LoVo (cell line): ENCODE measurements around the gene WARS2.

Source experiments
- DNase-seq: peaks from one replicate; pipeline ENCODE4 v3.0.0-alpha.2; 2016; ENCODE audit warnings: low spot score

WARS2 gene

GRCh38 chr1:118999348-119000071 is 140.9 kb downstream of the WARS2 start:
- no peak for DNase-seq

- DNase-seq: no peak
These were observed 142.3 kb downstream of the WARS2 start for GRCh38 chr1:118998171-118998570.

GRCh38 chr1:118997225-118997624 is 143.2 kb downstream of the WARS2 start:
- DNase-seq: no peak

GRCh38 chr1:118995312-118996016 is 145.0 kb downstream of the WARS2 start:
- no peak for DNase-seq

- DNase-seq: no peak
These were observed 146.8 kb downstream of the WARS2 start for GRCh38 chr1:118993700-118994026.

GRCh38 chr1:118992868-118993699 is 147.4 kb downstream of the WARS2 start:
- no peak for DNase-seq

GRCh38 chr1:118992237-118992825 is 148.1 kb downstream of the WARS2 start:
- no peak for DNase-seq

- DNase-seq: no peak
These were observed 149.0 kb downstream of the WARS2 start for GRCh38 chr1:118991448-118991847.

- DNase-seq: no peak
These were observed 149.8 kb downstream of the WARS2 start for GRCh38 chr1:118990513-118991152.

GRCh38 chr1:118989878-118990378 is 150.5 kb downstream of the WARS2 start:
- DNase-seq: no peak

GRCh38 chr1:118989006-118989815 is 151.2 kb downstream of the WARS2 start:
- DNase-seq: no peak

- DNase-seq: no peak
These were observed 152.1 kb downstream of the WARS2 start, which contains the start of gene TBX15 for GRCh38 chr1:118988186-118989005. Gene TBX15 (minus strand): TSS chr1:118988343. CDS start chr1:118987795, 548 bp downstream.

GRCh38 chr1:118987468-118988185 is 152.8 kb downstream of the WARS2 start:
- DNase-seq: no peak

- DNase-seq: no peak
These were observed 153.6 kb downstream of the WARS2 start for GRCh38 chr1:118986555-118987467.

- DNase-seq: no peak
These were observed 154.6 kb downstream of the WARS2 start for GRCh38 chr1:118985640-118986554.

GRCh38 chr1:118984722-118985639 is 155.5 kb downstream of the WARS2 start:
- no peak for DNase-seq
